ENCODE results near the gene GNAT1.

GRCh38 chr3:50224639-50225038 lies 33.2 kb downstream of the GNAT1 start:
- TF ChIP-seq POLR2A (IDR thresholded peaks at IDR 0.05) (no peak), CTCF (IDR thresholded peaks at IDR 0.05) (no peak), EP300 (IDR thresholded peaks at IDR 0.05) (no peak)

Data from ovary (tissue), 3 donors.